ENCODE results near the gene RGCC. TPM values are rescaled to one million over a fixed set of nuclear protein-coding genes. Genes with fewer than 3 reads are reported as not detected.

Gene RGCC
- total and polyA plus RNA-seq, 9 of the 15 experiments (the other 6 are each of a cell fraction or from before 2014, with no cell fraction given) = 0.51 to 10.4 (median 5.8) TPM

- TF ChIP-seq REST (IDR thresholded peaks at IDR 0.05; ENCODE audit: borderline replicate concordance) (0 out of 2 replicates have a peak, but pooled peaks have one; percentile 3), REST (CRISPR knock-in tag; IDR thresholded peaks at IDR 0.05; ENCODE audit: low read depth) (no peak), CBFA2T2 (conservative IDR thresholded peaks at IDR 0.05) (no peak), E2F6 (IDR thresholded peaks at IDR 0.05; ENCODE audit: borderline replicate concordance in 1 of 2, extremely low read depth in 1 of 2, insufficient read depth in 1 of 2, insufficient read length in 1 of 2, low read depth in 1 of 2, low read length in 1 of 2, poor library complexity in 1 of 2, severe bottlenecking in 1 of 2) (no peak), MTA3 (IDR thresholded peaks at IDR 0.05; ENCODE audit: borderline replicate concordance) (0 out of 2 replicates have a peak, but pooled peaks have one; percentile 29), CREM (IDR thresholded peaks at IDR 0.05; ENCODE audit: low read depth) (0 out of 2 replicates have a peak, but pooled peaks have one; percentile 6), UBTF (IDR thresholded peaks at IDR 0.05; ENCODE audit: borderline replicate concordance in 1 of 2, low read depth in 2 of 2, low read length in 2 of 2) (no peak), SMC3 (conservative IDR thresholded peaks at IDR 0.05; ENCODE audit: insufficient read depth, low read depth, low read length) (0 out of 2 replicates have a peak, but pooled peaks have one; percentile 19), ZNF280B (CRISPR knock-in tag; IDR thresholded peaks at IDR 0.05) (no peak), FOS (IDR thresholded peaks at IDR 0.05; ENCODE audit: extremely low read depth, insufficient read length) (no peak), ZNF324 (CRISPR knock-in tag; IDR thresholded peaks at IDR 0.05) (no peak), YY1 (IDR thresholded peaks at IDR 0.05; ENCODE audit: borderline replicate concordance in 1 of 3, control insufficient read depth in 1 of 3, extremely low read depth in 1 of 3, insufficient read depth in 3 of 3, insufficient read length in 1 of 3, insufficient replicate concordance in 2 of 3, low read depth in 1 of 3, low read length in 2 of 3) (peak in 1 of 3 experiments; percentile 11)
Measured at GRCh38 chr13:41458761-41459431, 1.5 kb downstream of the RGCC start (continued).

All from K562 (cell line).